Mesenchymal stem cell (in vitro differentiated cells and primary cell): Measurements from ENCODE around the gene SPTBN1.

ENCODE experiments used
- DNase-seq: peaks from one replicate; pipeline ENCODE4 v3.0.0-alpha.2; 2013
- H2AFZ ChIP-seq: one replicate; pipeline ENCODE4 v1.6.1; 2013; ENCODE audit warnings: low read depth, mild to moderate bottlenecking, control low read depth, inconsistent platforms, low read length, moderate library complexity
- H2AK5ac ChIP-seq: 2 replicates; pipeline ENCODE4 v1.6.1; 2013; ENCODE audit warnings: low read length, moderate library complexity, mild to moderate bottlenecking, inconsistent platforms; ENCODE audit not compliant: severe bottlenecking
- H2BK120ac ChIP-seq: one replicate; pipeline ENCODE4 v1.6.1; 2013; ENCODE audit warnings: low read depth, mild to moderate bottlenecking, inconsistent platforms, low read length, moderate library complexity
- H2BK12ac ChIP-seq, 2 experiments: one replicate each; pipeline ENCODE4 v1.6.1; 2013; ENCODE audit warnings: inconsistent platforms in 2 of 2, low read length in 2 of 2, mild to moderate bottlenecking in 2 of 2, moderate library complexity in 2 of 2, control low read depth in 1 of 2
- H2BK15ac ChIP-seq: one replicate; pipeline ENCODE4 v1.6.1; 2013; ENCODE audit warnings: mild to moderate bottlenecking, low read depth, inconsistent platforms; ENCODE audit not compliant: poor library complexity, severe bottlenecking
- H2BK5ac ChIP-seq: 2 replicates; pipeline ENCODE4 v1.6.1; 2013; ENCODE audit warnings: low read depth, mild to moderate bottlenecking, low read length, control low read depth, inconsistent platforms; ENCODE audit not compliant: poor library complexity, severe bottlenecking
- H3K14ac ChIP-seq, 2 experiments: one replicate each; pipeline ENCODE4 v1.6.1; 2013; ENCODE audit warnings: inconsistent platforms in 2 of 2, low read length in 2 of 2, control low read depth in 1 of 2, mild to moderate bottlenecking in 1 of 2, moderate library complexity in 1 of 2
- H3K18ac ChIP-seq, 2 experiments: one replicate each; pipeline ENCODE4 v1.6.1; 2013; ENCODE audit warnings: inconsistent platforms in 2 of 2, low read length in 2 of 2, control low read depth in 1 of 2, low read depth in 1 of 2, mild to moderate bottlenecking in 1 of 2
- H3K23ac ChIP-seq, 2 experiments: one replicate each; pipeline ENCODE4 v1.6.1; 2013; ENCODE audit warnings: inconsistent platforms in 2 of 2, low read length in 2 of 2, mild to moderate bottlenecking in 2 of 2, moderate library complexity in 2 of 2, control low read depth in 1 of 2
- H3K27ac ChIP-seq: 2 replicates; pipeline ENCODE4 v1.5.1; 2013; ENCODE audit warnings: mild to moderate bottlenecking, moderate library complexity, low read length, control low read depth, inconsistent platforms; ENCODE audit not compliant: poor library complexity, severe bottlenecking
- H3K27me3 ChIP-seq, 2 experiments: 2 replicates each; pipeline versions ENCODE4 v1.6.1 to v1.7.0; 2013; ENCODE audit warnings: low read length in 2 of 2, mild to moderate bottlenecking in 2 of 2, moderate library complexity in 2 of 2, control low read depth in 1 of 2, inconsistent platforms in 1 of 2; ENCODE audit not compliant: control insufficient read depth in 1 of 2, insufficient read depth in 1 of 2
- H3K36me3 ChIP-seq, 2 experiments: 2 replicates each; pipeline versions ENCODE4 v1.6.1 to v1.7.0; 2013; ENCODE audit warnings: low read length in 2 of 2, control low read depth in 1 of 2, inconsistent platforms in 1 of 2, low read depth in 1 of 2, mild to moderate bottlenecking in 1 of 2; ENCODE audit not compliant: insufficient read depth in 2 of 2, control insufficient read depth in 1 of 2
- H3K4ac ChIP-seq, 2 experiments: one replicate each; pipeline ENCODE4 v1.6.1; 2013; ENCODE audit warnings: inconsistent platforms in 2 of 2, low read length in 2 of 2, mild to moderate bottlenecking in 2 of 2, moderate library complexity in 2 of 2, control low read depth in 1 of 2, low read depth in 1 of 2
- H3K4me1 ChIP-seq: 2 replicates; pipeline ENCODE4 v1.6.1; 2013; ENCODE audit warnings: low read depth, low read length, control low read depth; ENCODE audit not compliant: control insufficient read depth, insufficient read depth
- H3K4me2 ChIP-seq: 2 replicates; pipeline ENCODE4 v1.6.1; 2013; ENCODE audit warnings: low read length, mild to moderate bottlenecking, inconsistent platforms; ENCODE audit not compliant: poor library complexity, severe bottlenecking
- H3K4me3 ChIP-seq, 2 experiments: 2 replicates each; pipeline versions ENCODE4 v1.5.1 to v1.7.0; 2013; ENCODE audit warnings: low read length in 2 of 2, mild to moderate bottlenecking in 2 of 2, control low read depth in 1 of 2, low read depth in 1 of 2; ENCODE audit not compliant: insufficient read depth in 1 of 2
- H3K79me1 ChIP-seq: replicated peaks from 2 replicates; pipeline ENCODE4 v1.6.1; 2013; ENCODE audit warnings: mild to moderate bottlenecking, control low read depth, low read length, inconsistent platforms; ENCODE audit not compliant: poor library complexity, severe bottlenecking
- H3K9ac ChIP-seq: 2 replicates; pipeline ENCODE4 v1.7.0; 2013; ENCODE audit warnings: mild to moderate bottlenecking, low read length, moderate library complexity
- H3K9me3 ChIP-seq: 2 replicates; pipeline ENCODE4 v1.7.0; 2013; ENCODE audit warnings: mild to moderate bottlenecking, low read length; ENCODE audit not compliant: control insufficient read depth
- H4K8ac ChIP-seq: one replicate; pipeline ENCODE4 v1.6.1; 2013; ENCODE audit warnings: inconsistent platforms, mild to moderate bottlenecking, low read length, moderate library complexity
- H4K91ac ChIP-seq: one replicate; pipeline ENCODE4 v1.6.1; 2013; ENCODE audit warnings: mild to moderate bottlenecking, low read length, inconsistent platforms
- WGBS: methylation state at CpG from one replicate; pipeline ENCODE4 v1.1.7; 2013; ENCODE audit warnings: mixed read lengths; 5-methylcytosine and 5-hydroxymethylcytosine counted together

The SPTBN1 gene

GRCh38 chr2:54584598-54584997 is 128.5 kb downstream of the SPTBN1 start:
- Histone ChIP-seq H3K4ac (no peak overlapping the region), H3K36me3 (peaks cover 5 to 22% of the 10 kb centered on the region in 2 experiments), H3K18ac (peak overlapping the region in 1 of 2 experiments; percentile 61), H3K14ac (no peak overlapping the region), H3K27ac (no peak overlapping the region), H3K4me2 (no peak overlapping the region), H3K4me3 (no peak overlapping the region), H3K9me3 (no peaks in the 10 kb centered on the region), H2BK12ac (peak overlapping the region in 1 of 2 experiments; percentile 6), H3K4me1 (peaks cover 18% of the 10 kb centered on the region), H3K9ac (no peak overlapping the region), H4K91ac (no peak overlapping the region), H3K79me1 (no peaks in the 10 kb centered on the region), H2AK5ac (no peak overlapping the region), H3K23ac (peak overlapping the region in 1 of 2 experiments; percentile 88), H4K8ac (no peak overlapping the region), H2BK5ac (no peak overlapping the region), H2AFZ (no peak overlapping the region), H2BK120ac (no peak overlapping the region), H2BK15ac (no peak overlapping the region), H3K27me3 (no peaks in the 10 kb centered on the region)
- 100% methylated on average over 1 of the region's 1 CpG for WGBS
- DNase-seq = no peak

GRCh38 chr2:54585136-54585733 is 129.1 kb downstream of the SPTBN1 start:
- Histone ChIP-seq H3K79me1 (no peaks in the 10 kb centered on the region), H2AFZ (no peak overlapping the region), H4K91ac (no peak overlapping the region), H3K4me3 (no peak overlapping the region), H3K9me3 (no peaks in the 10 kb centered on the region), H2BK15ac (no peak overlapping the region), H3K14ac (no peak overlapping the region), H3K36me3 (peaks cover 5 to 17% of the 10 kb centered on the region in 2 experiments), H3K27me3 (no peaks in the 10 kb centered on the region), H3K27ac (no peak overlapping the region), H4K8ac (no peak overlapping the region), H2BK5ac (no peak overlapping the region), H3K4ac (no peak overlapping the region), H2AK5ac (no peak overlapping the region), H3K23ac (no peak overlapping the region), H2BK120ac (no peak overlapping the region), H3K4me1 (peaks cover 18% of the 10 kb centered on the region), H3K9ac (no peak overlapping the region), H3K18ac (no peak overlapping the region), H2BK12ac (no peak overlapping the region), H3K4me2 (no peak overlapping the region)
- no peak for DNase-seq

GRCh38 chr2:54586062-54586461 is 129.9 kb downstream of the SPTBN1 start:
- no peak overlapping the region for H2BK120ac ChIP-seq
- no peak overlapping the region for H3K18ac ChIP-seq
- peaks cover 5 to 16% of the 10 kb centered on the region in 2 experiments for H3K36me3 ChIP-seq
- no peak overlapping the region for H4K8ac ChIP-seq
- no peak overlapping the region for H4K91ac ChIP-seq
- H3K4me2 ChIP-seq = no peak overlapping the region
- H3K23ac ChIP-seq = no peak overlapping the region
- peak overlapping the region in 1 of 2 experiments; percentile 58 for H2BK12ac ChIP-seq
- H3K27me3 ChIP-seq = no peaks in the 10 kb centered on the region
- no peak overlapping the region for H3K27ac ChIP-seq
- H3K79me1 ChIP-seq = no peaks in the 10 kb centered on the region
- no peak overlapping the region for H3K9ac ChIP-seq
- DNase-seq = peak; percentile 48
- H2BK15ac ChIP-seq = no peak overlapping the region
- H3K4me1 ChIP-seq = peaks cover 19% of the 10 kb centered on the region
- no peaks in the 10 kb centered on the region for H3K9me3 ChIP-seq
- H2AK5ac ChIP-seq = no peak overlapping the region
- WGBS = 75% methylated on average over 7 of the region's 7 CpGs
- no peak overlapping the region for H2BK5ac ChIP-seq
- H2AFZ ChIP-seq = no peak overlapping the region
- no peak overlapping the region for H3K4ac ChIP-seq
- peak overlapping the region in 1 of 2 experiments; percentile 6 for H3K4me3 ChIP-seq
- H3K14ac ChIP-seq = no peak overlapping the region

- Histone ChIP-seq H3K4ac (no peak overlapping the region), H2BK5ac (no peak overlapping the region), H3K27ac (no peak overlapping the region), H3K4me1 (peaks cover 17% of the 10 kb centered on the region), H2AFZ (no peak overlapping the region), H3K23ac (no peak overlapping the region), H3K18ac (no peak overlapping the region), H3K27me3 (no peaks in the 10 kb centered on the region), H2BK15ac (no peak overlapping the region), H3K79me1 (no peaks in the 10 kb centered on the region), H4K8ac (no peak overlapping the region), H3K36me3 (peaks cover 5 to 16% of the 10 kb centered on the region in 2 experiments), H3K4me2 (no peak overlapping the region), H3K9ac (no peak overlapping the region), H3K4me3 (no peak overlapping the region), H3K14ac (no peak overlapping the region), H2BK12ac (no peak overlapping the region), H3K9me3 (no peaks in the 10 kb centered on the region), H2BK120ac (no peak overlapping the region), H2AK5ac (no peak overlapping the region), H4K91ac (no peak overlapping the region)
- 100% methylated on average over 4 of the region's 4 CpGs for WGBS
- DNase-seq = peak; percentile 57
Observed at GRCh38 chr2:54586494-54586893, 130.4 kb downstream of the SPTBN1 start.
